GM19099 (cell line): ENCODE measurements around the gene HDAC11.

Experiments used
- POLR2A ChIP-seq: IDR thresholded peaks from 3 replicates; pipeline ENCODE4 v1.6.1; 2011; ENCODE audit warnings: low read depth; ENCODE audit not compliant: insufficient read length; ENCODE audit errors: extremely low read depth

Gene HDAC11

GRCh38 chr3:13537909-13538296 is 57.8 kb downstream of the HDAC11 start:
- TF ChIP-seq POLR2A = no peak

DNA sequence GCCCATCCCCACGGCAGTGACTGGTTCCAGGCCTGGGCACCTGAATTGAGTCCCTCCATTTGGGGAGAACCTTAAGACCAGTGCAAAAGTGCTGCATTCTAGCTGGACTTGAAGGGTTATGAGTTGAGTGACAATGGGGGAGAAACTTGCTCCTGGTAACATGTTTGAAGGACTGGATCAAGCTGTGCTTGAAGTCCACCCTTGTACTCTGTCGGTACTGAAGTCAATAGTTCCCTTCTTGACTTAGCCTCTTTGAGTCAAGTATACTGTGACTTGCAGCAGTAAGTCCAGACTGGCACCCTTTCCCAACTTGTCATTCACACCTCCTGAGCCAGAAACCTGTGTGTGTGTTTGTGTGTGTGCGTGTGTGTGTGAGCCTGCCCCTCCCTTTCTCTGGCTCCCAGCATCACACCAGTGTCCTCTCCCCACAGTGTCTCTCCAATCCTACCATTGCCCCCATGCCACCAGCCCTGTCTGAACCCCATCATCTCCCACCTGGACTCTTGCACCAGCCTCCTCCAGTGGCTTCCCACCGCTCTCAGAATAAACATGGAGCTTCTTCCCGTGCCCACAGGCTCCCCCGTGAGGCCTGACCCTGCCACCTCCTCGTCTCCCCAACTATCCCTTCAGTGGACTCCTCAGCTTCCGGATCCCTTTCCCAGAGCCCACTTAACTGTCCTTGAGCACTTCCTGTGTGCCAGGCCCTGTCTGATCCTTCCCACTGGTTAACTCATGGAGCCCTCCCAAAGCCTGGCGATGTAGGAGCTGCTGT is 58.6 kb downstream of the HDAC11 start:
- no peak for TF ChIP-seq POLR2A

GRCh38 chr3:13539292-13539638 is 59.2 kb downstream of the HDAC11 start:
- no peak for TF ChIP-seq POLR2A

DNA sequence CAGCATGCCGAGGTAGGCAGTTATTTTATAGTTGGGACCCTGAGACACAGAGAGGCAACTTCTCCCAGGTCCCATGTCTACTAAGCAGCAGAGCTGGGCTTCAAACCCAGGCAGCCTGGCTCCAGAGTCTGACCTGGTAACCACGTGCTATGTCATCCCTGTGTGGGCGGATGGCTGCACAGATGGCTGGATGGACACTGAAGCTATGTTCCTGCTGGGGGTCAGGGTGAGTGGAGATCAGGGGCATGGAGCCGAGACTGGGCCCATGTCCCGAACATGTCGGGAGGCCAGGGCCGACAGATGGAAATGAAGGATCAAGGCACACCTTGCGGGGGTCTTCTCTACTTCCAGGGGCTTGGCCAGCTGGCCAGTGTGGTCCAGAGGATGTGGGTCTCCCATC is 59.6 kb downstream of the HDAC11 start:
- TF ChIP-seq POLR2A = no peak

DNA sequence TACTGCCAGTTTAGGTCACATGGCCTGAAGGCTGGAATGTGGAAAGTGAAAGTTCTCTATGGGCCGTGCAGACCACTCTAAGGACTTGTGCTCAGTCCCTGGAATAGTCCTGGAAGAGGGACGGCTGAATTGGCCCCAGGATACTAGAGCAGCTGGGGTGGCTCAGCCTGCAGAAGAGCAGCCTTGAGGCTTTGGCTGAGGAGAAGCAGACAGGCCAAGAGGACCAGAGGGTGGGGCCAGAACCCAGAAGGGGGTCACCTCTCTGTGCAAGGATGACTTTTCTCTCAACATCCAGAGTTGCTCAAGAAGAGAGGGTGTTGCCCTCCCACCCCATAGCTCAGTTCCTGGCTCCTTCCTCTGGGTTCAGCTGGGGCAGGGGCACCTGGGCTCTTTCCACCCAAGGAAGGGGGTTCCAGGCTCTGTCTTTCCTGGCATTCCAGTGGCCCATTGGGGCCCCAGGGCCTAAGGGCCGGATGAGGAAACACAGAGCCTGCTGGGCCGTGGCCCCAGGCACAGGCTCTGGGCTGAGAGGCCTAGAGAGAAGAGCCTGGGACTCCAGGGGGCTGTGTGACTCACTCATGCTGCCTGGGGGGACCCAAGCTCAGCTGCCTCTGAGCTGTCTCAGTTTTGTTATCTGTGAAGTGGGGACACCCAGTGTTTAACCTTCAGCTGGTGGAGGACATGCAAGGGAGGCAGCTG is 60.3 kb downstream of the HDAC11 start:
- no peak for TF ChIP-seq POLR2A

DNA sequence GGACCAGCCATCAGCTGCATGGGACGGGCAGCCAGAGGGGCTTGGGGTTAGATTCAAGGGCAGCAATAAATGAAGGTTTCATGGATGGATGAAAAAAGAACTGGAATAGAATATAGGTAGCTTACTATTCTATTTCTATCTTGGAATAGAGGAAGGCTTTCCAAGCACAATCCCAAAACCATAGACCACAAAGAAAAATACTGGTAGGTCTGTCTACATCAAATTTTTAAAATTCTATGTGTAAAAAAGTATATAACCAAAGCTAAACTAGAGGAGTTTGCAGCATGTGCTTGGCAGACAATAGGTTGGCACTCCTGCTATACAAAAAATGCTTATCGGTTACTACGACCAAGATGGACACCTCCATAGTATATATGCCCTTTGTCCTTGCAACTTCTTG is 61.6 kb downstream of the HDAC11 start:
- no peak for TF ChIP-seq POLR2A

- TF ChIP-seq POLR2A = no peak
These were observed 62.0 kb downstream of the HDAC11 start for GRCh38 chr3:13542142-13542541.

DNA sequence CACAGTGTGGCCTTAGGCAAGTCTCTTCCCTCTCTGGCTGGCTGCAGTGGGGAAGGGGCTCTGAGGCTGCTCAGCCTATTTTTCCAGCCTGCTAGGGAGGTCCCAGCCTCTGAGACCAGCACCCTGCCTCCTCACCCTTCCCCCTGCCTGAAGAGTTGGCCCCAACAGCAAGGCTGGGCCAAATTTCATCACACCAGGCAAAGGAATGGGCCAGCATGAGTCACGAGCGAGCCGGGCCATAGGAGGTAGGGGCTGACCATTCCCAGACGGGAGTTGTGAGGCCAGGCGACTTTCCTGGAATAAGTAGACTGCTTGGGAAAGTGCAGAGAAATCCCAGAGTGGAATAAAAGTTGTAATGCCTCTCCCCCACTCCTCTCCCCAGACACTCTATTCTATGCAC is 63.1 kb downstream of the HDAC11 start:
- no peak for TF ChIP-seq POLR2A

DNA sequence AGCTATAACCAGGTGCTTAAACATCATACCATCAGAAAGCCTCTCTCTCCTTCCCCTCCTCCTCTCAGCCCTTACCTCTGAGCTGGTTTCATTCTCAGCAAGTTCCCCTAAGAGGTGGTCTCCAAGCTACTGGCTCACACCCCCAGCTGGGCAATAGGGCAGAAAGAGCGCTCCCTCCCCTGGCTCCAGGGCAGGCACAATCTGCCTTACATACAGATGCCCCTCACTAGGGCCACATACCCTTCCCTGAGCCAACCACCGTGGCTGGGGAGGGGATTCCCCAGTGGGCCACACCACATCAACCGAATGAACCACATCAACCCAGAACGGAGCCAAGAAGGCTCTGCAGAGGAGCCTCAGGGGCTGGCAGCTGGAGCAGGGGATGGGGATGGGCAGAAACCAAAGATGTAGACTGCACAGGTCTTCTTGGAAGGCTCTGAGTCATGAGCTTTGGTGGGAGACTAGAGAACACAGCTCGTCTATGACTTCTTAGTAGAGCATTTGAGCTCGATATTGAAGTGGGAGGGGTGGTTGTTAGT is 64.3 kb downstream of the HDAC11 start:
- no peak for TF ChIP-seq POLR2A

DNA sequence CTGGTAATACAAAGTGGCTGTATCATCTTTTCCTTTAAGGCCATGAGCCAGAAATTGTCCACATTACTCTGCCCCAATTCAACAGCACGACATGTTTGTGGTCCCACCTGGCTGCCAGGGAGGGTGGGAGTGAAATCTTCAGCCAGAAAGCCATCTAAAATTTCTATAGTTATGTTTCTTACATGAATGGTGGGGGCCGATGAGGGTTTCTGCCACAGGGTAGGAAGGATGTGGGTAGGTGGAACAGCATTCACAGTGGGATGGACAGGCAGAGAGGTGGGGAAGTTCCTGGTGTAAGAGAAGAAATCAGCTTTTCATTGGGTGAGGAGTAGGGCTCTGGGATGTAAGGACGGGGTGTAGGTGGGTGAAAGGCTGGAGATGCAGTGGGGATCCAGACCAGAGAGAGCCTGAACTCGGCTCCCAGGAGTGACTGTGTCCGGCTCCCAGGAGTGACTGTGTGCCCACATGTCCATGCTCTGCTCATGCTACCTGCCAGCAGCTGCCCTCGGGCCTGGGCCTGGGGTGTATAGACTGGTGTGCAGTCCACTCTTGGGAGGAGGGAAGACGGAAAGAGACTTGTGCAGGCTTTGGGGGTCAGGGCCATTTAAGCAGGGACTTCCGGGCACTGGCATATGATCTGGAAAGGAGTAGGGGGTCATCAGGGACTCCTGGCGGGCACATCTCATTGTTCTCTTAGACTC is 65.0 kb downstream of the HDAC11 start:
- TF ChIP-seq POLR2A = no peak

- no peak for TF ChIP-seq POLR2A
These were observed 65.9 kb downstream of the HDAC11 start for GRCh38 chr3:13545952-13546454.

- TF ChIP-seq POLR2A = no peak
These were observed 66.6 kb downstream of the HDAC11 start for GRCh38 chr3:13546667-13547171.

DNA sequence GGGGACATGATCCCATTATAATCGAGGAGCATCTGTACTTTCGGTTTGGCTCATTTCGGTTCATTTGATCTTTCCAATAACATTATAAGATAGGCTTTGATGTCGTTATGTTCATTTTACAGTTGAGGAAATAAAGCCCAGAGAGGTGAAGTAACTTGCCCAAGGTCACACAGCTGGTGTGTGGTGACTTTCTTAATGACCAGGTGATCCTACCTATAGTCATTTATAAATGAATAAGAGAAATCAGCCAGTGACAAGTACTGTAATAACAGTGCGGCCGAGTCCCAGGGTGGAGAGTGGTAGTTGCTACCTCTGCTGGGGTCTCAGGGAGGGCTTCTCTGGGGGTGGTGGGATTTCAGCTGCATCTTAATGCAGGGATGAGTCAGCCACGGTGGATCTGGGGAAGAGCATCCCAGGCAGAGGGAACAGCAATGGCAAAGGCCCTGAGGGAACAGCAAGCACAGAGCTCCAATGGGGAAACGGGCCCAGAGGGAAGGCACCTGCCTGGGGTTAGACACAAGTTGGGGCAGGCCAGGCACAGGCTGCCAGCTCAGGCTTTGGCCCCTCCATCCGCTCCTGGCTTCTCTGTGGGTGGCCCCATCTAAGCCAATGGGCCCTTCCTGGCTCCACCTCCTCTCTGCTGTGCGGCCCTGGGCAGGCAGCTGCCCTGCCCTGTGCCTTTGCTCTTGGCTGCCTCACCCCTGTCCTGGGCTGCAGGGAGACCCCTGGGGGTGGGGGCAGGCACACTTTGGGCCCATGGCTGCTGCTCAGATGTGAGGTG is 67.7 kb downstream of the HDAC11 start:
- no peak for TF ChIP-seq POLR2A

DNA sequence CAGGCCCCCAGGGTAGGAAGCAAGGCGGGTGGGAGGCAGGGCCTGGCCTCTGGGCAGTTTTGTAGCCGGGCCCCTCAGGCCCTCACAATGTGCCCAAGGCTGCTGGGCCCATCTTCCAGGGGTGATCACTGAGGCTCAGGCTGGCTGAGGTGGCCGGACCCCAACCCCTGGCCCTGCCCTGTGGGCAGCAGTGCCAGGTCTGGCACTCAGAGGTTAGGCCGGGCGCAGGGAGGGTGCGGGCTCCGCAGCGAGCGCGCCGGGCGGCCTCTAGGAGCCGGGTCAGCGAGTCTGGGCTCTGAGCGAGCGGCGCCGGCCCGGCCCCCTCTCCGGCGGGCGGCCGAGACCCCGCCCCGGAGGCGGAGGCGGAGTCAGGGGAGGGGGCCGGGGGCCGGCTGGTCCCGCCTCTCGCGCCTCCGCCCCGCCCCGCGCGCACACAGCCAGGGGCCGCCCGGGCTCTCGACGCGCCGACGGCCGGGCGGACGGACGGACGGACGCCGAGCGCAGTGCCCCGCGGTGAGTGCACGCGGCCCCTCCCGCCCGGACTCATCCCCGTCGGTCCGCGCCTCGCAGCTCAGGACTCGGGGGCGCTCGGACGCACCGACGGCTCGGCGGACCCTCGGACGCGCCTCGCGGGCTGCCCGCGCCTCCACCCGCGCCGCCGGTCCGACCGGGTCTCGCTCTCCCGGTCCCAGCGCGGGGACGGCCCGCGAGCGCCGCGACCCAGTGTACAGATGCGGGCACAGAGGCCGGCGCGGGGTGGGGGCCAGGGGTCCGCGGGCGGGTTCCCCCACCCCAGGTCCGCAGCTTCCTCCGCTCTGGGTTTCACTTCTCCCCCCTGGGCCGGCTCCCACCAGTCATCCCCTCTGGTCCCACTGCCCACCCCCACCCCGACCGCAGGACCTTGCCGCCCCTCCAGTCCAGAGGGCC is 68.9 kb downstream of the HDAC11 start, which contains the start of gene FBLN2:
Gene FBLN2, plus strand, starts transcription at position 430 of the 927 bp plus-strand sequence. CDS start 21,231 bp downstream, outside the sequence.
- TF ChIP-seq POLR2A = no peak
